ENCODE results near the gene DEAF1.

The DEAF1 gene

DNA sequence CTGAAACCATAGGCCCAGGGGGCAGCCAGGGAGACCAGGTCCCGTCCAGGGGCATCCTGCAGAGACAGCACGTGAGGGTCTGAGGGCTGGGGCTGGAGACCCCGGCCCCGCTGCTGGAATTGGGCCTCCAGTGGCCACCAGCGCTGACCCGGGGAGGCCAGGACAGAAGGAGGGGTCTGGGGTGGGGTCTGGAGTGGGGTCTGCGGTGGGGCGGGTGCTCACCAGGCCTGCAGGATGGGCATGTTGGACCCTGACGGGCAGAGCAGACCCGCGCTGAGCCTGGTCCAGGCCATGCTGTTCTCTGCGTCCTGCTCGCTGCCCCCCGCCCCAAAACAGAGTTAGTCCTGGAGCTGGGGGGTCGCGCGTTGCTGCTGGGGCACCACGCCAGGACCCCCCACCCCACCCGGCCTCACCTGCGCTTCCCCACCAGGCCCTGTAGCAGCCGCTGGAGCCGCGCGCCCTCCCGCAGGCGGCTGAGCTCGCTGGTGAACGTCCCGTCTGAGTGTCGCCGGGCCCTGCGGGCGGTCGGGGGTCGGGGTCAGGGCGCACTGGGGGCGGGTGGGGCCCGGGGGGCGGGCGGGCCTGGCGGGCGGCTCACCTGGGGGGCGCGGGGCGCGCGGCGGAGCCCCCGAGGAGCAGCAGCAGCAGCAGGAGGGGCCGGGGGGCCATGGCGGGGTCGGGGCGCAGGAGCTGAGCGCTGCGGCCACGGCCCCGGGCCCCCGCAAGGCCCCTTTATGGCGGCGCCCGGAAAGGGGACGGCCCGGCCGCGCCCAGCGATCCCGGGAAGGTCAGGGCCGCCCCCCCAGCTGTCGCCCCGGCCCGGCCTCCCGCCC is 68.3 kb downstream of the DEAF1 start, which contains the start of gene SCT:
SCT (minus strand) TSS at position 707 of the 833 bp plus-strand sequence; CDS start at position 669, 38 bp downstream.
- DNase-seq (ENCODE audit: low read depth in 2 of 2, low spot score in 1 of 2) = no peak

DNA sequence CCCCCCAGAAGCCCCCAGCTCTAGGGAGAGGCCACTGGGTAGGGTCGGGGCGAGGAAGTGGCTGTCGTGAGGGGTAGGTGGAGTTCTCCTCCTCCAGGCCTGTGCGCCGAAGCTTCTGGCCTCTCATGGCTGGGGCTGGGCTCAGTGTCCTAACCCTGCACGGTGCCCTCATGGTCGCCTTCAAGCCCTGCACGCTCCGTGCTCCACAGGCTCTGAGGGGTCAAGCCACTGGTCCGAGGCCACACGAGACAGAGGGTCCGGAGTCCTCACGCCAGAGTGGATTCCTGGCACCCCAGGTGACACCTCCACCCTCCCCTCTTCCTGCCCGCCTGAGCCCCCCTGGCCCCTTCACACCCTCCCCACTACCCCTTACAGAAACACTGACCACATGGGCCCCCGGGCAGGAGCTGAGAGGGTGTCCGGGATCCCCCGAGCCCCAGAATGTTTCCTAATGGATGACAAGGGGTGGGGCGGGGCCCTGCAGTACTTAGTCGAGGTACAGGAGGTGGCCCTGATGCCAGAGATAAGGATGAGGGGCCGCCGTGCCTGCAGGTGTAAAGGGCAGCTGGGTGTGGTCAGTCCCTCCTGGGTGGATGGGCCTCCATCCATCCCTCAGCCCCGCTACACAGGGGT is 69.3 kb downstream of the DEAF1 start:
- no peak for DNase-seq (ENCODE audit: low read depth in 2 of 2, low spot score in 1 of 2)

DNA sequence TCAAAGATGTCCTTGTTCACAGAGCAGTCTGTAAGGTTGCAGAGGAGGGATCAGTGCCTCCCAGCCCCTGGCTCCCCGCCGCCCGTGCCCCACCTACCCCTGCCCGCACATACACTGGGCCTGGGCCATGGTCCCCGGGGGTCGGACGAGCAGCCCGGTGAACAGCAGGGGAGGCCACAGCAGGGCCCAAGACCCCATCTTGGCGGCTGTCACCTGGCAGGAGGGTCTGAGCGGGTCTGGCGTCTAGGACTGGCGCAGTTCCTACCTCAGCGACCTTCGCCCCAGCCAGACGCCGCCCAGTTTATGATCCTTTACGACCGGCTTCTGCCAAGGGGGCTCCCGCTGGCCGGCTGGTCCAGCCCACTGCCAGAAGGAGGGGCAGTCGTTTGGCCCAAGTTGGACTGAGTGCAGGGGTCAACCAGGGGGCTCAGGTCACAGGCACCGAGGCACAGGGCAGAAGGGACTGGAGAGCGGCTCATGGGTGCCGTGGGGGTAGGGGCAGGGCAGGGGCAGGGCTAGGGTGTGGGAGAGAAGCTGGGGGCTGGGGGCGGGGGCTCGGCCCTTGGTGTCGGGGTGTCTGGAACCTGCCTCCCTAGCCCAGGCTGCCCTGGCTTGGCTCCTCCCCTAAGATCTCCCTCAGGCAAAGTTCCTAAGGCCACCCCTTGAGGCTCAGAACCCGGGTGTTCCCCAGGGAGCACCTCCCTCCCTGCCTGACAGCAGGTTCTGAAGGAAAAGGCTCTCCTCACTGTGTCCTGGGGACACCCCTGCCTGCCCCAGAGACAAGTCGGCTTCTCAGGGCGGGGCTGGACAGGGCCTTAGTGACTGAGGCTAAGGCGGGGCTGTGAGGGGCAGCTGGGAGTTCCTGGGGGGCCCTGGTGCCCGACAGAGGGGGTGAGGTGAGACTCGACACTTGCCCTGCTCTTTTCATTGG is 70.1 kb downstream of the DEAF1 start, which contains the start of gene CDHR5:
CDHR5 (minus strand) TSS at position 251 of the 931 bp plus-strand sequence; CDS start at position 198, 53 bp downstream.
- DNase-seq (ENCODE audit: low read depth in 2 of 2, low spot score in 1 of 2) = no peak

DNA sequence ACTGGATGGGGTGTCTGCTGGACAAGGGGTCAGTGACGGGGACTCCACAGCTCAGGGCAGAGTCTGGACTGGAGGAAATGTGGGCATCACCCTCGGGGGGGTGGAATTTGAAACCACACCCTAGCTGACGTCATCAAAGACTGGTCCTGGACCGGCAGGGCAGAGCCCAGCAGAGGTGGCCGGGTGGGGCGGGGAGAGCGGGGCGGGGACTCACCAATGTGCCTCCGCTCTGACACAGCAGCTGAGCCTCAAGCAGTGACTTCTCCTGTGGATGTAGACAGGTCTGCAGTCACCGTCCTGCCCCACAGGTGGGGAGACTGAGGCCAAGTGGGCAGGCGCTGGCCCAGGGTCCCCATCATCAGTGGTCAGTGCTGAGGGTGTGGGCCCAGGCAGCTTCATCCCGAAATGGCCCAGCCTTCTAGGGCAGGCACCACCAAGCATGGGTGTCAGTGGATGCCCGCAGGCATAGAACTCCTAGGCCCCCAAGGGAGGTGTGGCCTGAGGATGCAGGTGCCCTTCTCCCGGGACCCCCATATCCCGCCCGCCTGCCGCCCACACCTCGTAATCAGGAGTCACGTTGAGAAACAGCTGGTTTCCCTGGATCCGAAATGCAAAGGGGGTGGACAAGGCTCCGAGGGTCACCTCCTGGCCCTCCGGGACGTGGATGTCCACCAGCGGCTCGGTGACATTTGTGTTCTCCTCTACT is 70.9 kb downstream of the DEAF1 start:
- no peak for DNase-seq (ENCODE audit: low read depth in 2 of 2, low spot score in 1 of 2)

DNA sequence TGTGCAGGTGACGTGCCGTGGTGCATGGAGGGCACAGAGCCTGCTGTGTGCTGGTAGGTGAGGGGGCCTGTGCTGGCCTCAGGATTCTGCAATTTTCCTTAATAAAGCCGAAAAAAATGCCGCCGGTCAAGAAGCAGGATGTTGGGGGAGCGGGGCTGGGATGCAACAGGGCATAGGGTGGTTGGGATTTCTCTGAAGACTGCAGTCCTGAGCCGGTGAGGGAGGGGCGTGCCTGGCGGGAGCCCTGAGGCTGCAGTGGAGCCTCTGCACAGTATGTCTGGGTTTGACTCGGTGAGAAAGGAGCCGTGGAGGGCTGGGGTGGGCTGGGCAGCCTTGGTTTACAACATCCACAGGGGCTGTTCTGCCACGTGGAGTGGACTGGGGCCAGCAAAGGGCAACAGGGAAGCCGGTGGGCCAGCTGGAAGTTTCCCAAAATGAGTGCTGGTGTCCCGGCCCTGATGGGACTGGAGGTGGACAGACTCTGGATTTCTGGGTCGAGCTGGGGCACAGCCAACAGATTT is 71.6 kb downstream of the DEAF1 start:
- no peak for DNase-seq (ENCODE audit: low read depth in 2 of 2, low spot score in 1 of 2)

DNA sequence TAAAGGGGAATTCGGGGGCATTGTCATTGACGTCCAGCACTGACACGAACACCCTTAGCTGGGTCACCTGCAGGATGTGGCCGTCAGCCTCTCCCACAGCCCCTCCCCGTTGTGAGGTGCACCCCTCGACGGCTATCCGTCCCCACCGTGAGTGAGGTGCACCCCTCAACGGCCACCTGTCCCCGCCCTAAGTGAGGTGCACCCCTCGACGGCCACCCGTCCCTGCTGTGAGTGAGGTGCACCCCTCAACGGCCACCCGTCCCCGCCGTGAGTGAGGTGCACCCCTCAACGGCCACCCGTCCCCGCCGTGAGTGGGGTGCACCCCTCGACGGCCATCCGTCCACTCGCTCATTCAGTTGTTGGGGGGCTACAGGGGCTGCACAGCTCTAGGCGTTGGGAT is 73.2 kb downstream of the DEAF1 start:
- no peak for DNase-seq (ENCODE audit: low read depth in 2 of 2, low spot score in 1 of 2)

DNA sequence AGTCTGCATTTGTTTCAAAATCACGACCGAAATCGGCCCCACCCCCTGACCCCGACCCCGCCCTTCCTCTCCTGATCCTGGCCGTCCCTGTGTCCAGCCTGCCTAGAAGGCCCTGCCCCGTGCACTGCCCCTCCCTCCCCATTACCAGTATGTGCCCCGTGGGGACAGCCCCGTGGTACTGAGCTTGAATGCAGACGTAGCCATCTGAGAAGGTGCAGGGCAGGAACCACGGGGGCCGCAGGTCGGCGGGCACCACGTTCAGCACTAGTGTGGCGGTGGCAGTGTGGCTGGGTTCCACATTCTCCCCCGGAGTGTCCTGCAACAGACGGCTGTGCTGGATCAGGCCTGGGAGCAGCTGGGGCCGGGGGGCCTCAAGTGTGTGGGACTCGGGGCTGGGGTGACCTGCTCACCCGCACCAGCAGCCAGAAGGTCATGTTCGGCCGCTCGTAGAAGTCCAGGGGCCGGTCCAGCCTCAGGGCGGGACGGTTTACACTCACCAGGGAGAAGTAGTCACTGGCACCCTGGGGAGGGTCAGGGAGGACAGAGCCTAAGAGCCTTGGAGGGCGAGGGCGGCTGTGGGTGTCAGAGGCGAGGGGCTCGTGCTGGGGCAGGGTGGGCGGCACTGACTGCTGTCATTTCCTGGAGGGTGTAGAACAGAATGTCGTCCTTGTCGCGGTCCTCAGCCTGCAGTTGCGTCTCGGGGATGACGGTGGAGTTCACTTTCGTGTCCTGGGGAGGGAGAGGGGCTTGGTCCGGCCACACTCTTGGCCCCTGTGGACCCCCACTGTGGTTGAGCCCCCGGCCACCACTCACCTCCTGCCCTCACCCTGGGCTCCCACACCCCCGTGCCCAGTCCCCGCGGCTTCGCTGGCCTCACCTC is 73.8 kb downstream of the DEAF1 start:
- no peak for DNase-seq (ENCODE audit: low read depth in 2 of 2, low spot score in 1 of 2)

DNA sequence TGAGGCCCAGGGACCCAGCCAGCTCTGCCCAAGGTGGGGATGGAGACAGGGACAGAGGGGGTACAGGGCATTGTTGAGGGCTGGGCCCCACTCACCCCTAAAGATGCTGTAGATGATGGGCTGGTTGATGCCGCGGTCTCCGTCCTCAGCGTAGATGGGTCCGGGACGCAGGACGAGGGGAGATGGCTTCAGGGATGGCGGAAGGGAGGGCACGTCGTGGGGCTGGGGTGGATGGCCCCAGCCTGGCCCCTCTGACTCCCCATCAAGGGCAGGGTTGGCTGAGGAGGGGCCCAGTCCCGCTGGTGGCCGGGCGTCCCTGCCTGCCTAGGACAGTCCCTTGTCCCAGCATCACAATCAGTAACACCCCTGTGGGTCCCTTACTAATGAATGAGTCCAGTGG is 74.8 kb downstream of the DEAF1 start:
- no peak for DNase-seq (ENCODE audit: low read depth in 2 of 2, low spot score in 1 of 2)

DNA sequence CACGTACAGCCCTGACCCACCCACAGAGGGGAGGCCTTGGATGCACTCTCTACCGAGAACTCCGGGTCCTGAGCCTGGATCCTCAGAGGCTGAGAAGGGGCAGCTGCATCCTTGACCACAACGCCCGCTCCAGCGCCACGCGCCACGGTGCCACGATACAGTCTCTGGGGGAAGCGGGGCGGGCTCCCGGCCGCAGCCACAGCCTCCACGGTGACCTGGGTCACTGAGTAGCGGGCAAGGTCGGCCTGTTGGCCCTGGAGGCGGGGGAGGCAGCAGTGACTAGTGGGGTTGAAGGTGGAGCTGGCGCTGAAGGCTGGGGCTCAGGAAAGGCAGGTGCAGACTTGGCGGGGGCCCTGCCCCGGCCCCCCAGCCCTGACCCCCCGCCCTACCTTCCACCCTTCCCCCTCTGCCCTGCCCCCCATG is 75.4 kb downstream of the DEAF1 start:
- DNase-seq (ENCODE audit: low read depth in 2 of 2, low spot score in 1 of 2) = no peak

DNA sequence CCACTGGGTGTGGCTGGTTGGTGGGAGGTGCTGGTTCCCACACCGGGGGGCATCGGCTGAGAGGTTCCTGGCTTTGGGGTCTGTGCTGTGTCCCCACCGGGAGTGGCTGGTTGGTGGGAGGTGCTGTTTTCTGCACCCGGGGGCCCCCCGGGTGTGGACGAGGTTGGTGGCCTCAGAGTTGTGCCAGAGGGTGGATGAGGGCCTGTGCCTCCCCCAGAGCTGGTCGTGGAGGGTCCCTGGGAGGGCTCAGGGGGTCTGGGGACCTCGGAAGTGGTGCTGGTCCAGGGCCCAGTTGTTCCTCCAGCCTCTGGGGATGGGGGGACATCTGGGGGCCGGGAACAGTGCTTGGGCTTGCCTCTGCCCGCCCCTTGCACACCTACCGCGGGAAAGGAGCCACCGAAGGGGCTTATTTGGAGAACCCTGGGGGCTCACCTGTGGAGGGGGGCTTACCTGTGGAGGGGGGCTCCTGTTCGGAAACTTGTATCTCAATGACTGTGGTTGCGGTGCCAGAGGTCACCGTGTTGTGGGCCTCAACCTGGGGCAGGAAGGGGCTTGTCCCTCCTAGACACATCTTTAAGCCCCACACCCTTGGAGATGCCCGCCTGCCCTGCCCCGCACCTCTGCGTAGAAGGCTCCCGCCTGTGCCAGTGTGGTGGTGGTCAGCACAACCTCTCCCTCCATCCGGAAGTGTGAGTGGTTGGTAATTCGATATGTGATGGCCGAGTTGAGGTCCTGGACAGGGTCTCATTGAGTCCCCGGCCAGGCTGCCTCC is 76.0 kb downstream of the DEAF1 start:
- DNase-seq (ENCODE audit: low read depth in 2 of 2, low spot score in 1 of 2) = no peak

DNA sequence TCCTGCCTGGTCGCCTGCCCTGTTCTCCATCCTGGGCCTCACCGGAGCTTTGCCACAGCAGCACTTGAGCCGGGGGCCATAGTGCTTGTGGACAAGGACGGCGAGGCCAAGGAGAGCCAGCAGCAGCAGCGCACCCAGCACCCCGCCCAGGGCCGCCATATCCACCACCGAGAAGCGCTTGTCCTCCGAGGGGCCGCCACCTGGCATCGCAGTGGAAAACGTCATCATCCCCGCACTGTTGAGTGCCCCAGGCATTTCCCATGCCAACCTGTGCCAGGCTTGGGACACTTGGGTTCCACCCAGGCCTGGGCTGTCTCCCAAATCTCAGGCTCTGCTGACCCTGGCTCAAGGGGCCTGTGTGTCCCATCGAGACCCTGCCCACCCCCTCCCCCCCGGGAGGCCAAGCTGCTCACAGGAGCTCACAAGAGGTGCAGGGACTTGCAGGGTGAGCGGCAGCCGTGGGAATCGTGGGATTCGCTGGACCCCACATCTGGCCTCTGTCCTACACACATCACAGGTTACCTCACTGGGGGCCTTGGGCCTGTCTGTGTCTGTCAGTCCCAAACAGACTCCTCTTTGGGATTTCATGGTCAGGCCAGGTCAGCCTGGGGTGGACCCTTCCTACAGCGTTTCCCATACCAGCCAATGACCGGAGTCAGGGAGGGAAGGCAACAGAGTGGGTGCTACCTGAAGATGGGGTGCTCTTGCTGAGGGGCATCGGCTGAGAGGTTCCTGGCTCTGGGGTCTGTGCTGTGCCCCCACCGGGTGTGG is 76.9 kb downstream of the DEAF1 start:
- no peak for DNase-seq (ENCODE audit: low read depth in 2 of 2, low spot score in 1 of 2)

DNA sequence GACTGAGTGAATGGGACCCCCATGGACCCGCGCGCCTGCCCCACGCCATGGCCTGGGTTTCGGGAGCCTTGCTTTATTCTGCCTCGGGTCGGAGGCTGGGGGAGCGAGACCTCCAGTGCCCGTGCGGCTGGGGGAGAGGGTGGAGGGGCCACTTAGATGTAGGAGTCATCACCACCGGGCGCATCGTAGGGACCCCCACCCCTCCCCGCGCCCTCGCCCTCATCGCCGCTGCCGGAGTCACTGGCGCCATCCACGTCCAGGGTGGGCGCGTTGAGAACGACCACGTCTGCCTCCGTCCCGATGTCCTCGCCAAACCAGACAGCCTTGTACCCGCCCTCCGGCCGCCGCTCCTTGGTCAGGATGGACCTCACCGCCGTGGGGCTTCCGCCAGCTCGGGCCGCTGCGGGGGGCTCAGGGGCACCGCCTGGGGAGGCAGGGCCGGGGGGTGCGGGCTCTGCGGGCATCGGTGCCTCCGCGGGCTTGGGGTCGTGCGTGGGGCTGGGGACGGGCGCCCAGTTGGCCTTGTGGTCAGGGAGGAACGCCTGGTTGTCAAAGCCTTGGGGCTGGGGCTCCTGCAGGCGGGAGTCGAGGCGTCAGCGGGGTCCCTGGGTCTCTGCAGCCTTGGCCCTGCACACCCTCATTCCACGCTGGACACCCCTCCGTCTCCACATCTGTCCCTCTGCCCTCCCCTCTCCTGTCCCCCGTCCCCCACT is 77.7 kb downstream of the DEAF1 start:
- DNase-seq (ENCODE audit: low read depth in 2 of 2, low spot score in 1 of 2) = no peak

DNA sequence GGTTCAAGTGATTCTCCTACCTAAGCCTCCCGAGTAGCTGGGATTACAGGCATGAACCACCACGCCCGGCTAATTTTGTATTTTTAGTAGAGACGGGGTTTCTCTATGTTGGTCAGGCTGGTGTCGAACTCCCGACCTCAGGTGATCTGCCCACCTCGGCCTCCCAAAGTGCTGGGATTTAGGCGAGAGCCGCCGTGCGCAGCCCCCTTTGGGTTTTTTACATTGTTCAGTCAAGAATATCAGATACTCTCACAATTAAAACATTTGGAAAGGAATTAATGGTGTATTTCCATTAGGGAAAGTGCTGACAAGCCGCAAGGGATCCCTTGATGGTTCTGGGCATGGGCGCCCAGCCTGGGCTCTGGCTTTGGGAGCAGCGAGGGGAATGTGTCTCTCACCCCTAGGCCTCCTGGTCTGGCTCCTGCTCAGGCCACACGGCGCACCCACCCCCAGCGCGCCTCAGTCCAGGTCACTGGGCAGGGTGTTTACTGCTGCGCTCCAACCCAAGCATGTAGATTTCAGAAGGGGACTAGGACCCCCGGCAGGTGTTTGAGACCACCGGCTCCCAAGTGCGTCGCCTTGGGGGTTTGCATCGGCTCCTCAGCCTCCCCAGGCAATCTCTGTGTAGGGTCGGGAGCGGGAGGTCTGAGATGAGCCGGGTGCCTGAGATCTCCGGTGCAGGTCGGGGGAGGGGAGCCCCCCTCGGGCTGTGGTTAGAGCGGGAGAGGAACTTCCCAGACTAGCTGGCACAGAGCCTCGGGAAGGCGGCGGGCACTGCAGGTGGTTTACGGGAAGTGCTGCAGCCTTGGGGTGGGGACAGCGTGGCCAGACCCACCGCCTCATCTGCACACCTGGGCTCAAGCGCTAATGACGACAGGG is 78.5 kb downstream of the DEAF1 start:
- no peak for DNase-seq (ENCODE audit: low read depth in 2 of 2, low spot score in 1 of 2)

DNA sequence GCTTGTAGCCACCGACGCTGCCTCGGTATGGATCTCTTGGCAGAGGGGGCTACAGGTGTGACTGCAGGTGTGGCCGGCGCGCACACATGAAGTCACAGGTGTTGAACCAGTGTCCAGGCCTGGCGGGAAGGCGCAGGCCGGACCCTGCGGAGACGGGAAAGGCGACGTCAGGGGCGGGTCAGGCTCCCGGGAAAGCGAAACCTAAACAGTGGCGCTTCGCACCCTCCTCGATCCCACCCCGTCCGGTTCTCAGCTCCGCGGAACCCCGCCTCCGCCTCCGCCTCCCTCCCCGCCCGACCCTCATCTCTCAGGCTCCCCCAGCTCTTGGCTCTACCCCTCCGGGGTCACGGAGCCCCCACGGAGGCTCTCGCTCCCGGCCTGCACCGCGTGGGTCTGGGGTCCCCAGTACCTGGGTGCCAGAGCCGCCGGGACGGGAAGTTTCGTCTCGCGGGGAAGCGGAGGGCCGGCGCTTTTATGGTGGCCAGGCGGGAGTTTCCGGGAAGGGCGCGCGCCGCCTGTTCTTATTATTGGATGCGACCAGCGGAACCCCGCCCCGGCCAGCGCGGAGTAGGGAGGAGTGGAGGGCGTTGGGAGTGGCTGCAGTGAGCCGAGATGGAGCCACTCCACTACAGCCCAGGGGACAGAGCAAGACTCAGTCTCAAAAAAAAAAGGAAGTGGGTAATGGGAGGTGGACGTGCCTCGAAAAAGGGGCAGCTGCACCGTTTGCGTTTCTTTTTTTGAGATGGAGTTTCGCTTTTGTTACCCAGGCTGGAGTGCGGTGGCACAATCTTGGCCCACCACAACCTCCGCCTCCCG is 79.3 kb downstream of the DEAF1 start, which contains the start of gene IRF7:
IRF7 (minus strand) TSS at position 447 of the 816 bp plus-strand sequence. CDS start 586 bp downstream, outside the sequence.
- peak; percentile 82 to 85 for DNase-seq (ENCODE audit: low read depth in 2 of 2, low spot score in 1 of 2)
